ENCODE measurements around the gene METTL3. TPM values are rescaled to one million over a fixed set of nuclear protein-coding genes. Genes with fewer than 3 reads are reported as not detected.

METTL3 gene
- total and polyA plus RNA-seq, 2 of the 4 experiments (the other 2 are of a cell fraction), result 90.6 to 109 TPM

- DNase-seq (peak; percentile 100), ATAC-seq (ENCODE audit: low read depth) (peak; percentile 99)
- Histone ChIP-seq H4K5ac (ENCODE audit: low read depth, low read length) (peak within 1 kb of the TSS; percentile 92), H4K20me1 (ENCODE audit: insufficient read depth, low read length) (no peaks in the 10 kb centered on the region; the same call in none of the 2 replicates), H3K9ac (ENCODE audit: low read depth, low read length) (peak within 1 kb of the TSS; percentile 94), H3K36me3 (ENCODE audit: control insufficient read depth, insufficient read depth, low read length) (peaks cover 2% of the 10 kb centered on the region), H3K4ac (ENCODE audit: low read depth, low read length) (peak within 1 kb of the TSS; percentile 98), H3K23ac (ENCODE audit: low read depth, low read length) (peak within 1 kb of the TSS; percentile 97), H3K14ac (replicated peaks; ENCODE audit: low read depth, low read length) (peak within 1 kb of the TSS; percentile 99), H3K27me3 (ENCODE audit: control insufficient read depth, insufficient read depth, low read length) (no peaks in the 10 kb centered on the region), H2AK5ac (ENCODE audit: low read depth, low read length) (peak within 1 kb of the TSS; percentile 98), H4K8ac (ENCODE audit: low read depth in 2 of 2, low read length in 2 of 2) (peak within 1 kb of the TSS; percentile 98 to 100), H3K4me2 (ENCODE audit: low read depth, low read length) (peak within 1 kb of the TSS; percentile 78), H3K79me1 (ENCODE audit: low read depth in 1 of 2, low read length in 2 of 2) (peaks cover 6 to 25% of the 10 kb centered on the region in 2 experiments; a peak in 3 of 4 replicates), H3K4me1 (ENCODE audit: control insufficient read depth, insufficient read depth, low read length) (no peaks in the 10 kb centered on the region; the same call in 1 of the 2 replicates), H2BK120ac (ENCODE audit: low read depth, low read length) (peak within 1 kb of the TSS; percentile 78), H2AK9ac (replicated peaks; ENCODE audit: low read depth, low read length, poor library complexity) (peak within 1 kb of the TSS; percentile 95), H2AFZ (replicated peaks; ENCODE audit: low read length, poor library complexity) (peak within 1 kb of the TSS; percentile 99), H2BK20ac (ENCODE audit: low read depth, low read length) (0 out of 2 replicates have a peak within 1 kb of the TSS, but pooled peaks have one; percentile 17), H3K9me3 (ENCODE audit: control insufficient read depth, insufficient read depth, low read length) (no peaks in the 10 kb centered on the region), H3K27ac (ENCODE audit: insufficient read depth, low read length) (peak within 1 kb of the TSS; percentile 94), H3K18ac (ENCODE audit: low read depth, low read length) (peak within 1 kb of the TSS; percentile 88), H2BK5ac (ENCODE audit: low read depth, low read length, poor library complexity, severe bottlenecking) (peak within 1 kb of the TSS; percentile 94), H3K9me1 (ENCODE audit: insufficient read depth, low read length) (no peaks in the 10 kb centered on the region; the same call in 1 of the 2 replicates), H2BK15ac (ENCODE audit: low read depth, low read length) (peak within 1 kb of the TSS; percentile 63; the same call in 1 of the 3 replicates), H4K91ac (ENCODE audit: insufficient read depth, low read depth, low read length) (peak within 1 kb of the TSS; percentile 99), H3K56ac (ENCODE audit: extremely low read depth, insufficient read depth, low read length) (peak within 1 kb of the TSS; percentile 97), H3K4me3 (ENCODE audit: insufficient read depth, low read depth, low read length) (peak within 1 kb of the TSS; percentile 81)
- dilution Hi-C loops (cut with HindIII; ENCODE audit: low sequenced_read_pairs, unreplicated experiment), result no loop called here
- 0% methylated on average over 4 of the region's 36 CpGs; no CpG with 5 or more reads in 1 of the 2 experiments for WGBS, 2 experiments (ENCODE audit: extremely low coverage in 2 of 2, insufficient read length in 1 of 2)
- in situ Hi-C loops (cut with MboI; ENCODE audit: low sequenced_read_pairs), result no loop called here
- intact Hi-C loops (cut with micrococcal nuclease), result loop anchor here (1.0 to 5.0 kb wide), 4 partner anchors 19 to 256 kb away; partner anchors contain the start of gene TOX4
- BruUV-seq (replicated peaks), result no TSS peak
- POLR2A ChIA-PET (ENCODE audit: unreplicated experiment), result interaction anchor here (0.9 to 1.0 kb wide), 2 partner anchors 12 to 20 kb away, joined by 3 read pairs; no protein-coding TSS in a partner anchor
- CTCF ChIA-PET, result interaction anchor here (0.5 to 1.8 kb wide), 7 partner anchors 10 to 337 kb away, joined by 3 to 8 read pairs (median 3); no protein-coding TSS in a partner anchor
- TF ChIP-seq USF2 (IDR thresholded peaks at IDR 0.05; ENCODE audit: low read depth, low read length), result peak; percentile 24; the same call in 1 of the 2 replicates
- TF ChIP-seq MXI1 (IDR thresholded peaks at IDR 0.05; ENCODE audit: borderline replicate concordance, low read depth, low read length), result peak; percentile 89; the same call in 1 of the 2 replicates
- TF ChIP-seq MAZ (IDR thresholded peaks at IDR 0.05; ENCODE audit: borderline replicate concordance, low read depth, low read length), result peak; percentile 75; the same call in 1 of the 2 replicates
- TF ChIP-seq MAFK (IDR thresholded peaks at IDR 0.05; ENCODE audit: low read depth, low read length), result no peak
- TF ChIP-seq RFX5 (IDR thresholded peaks at IDR 0.05; ENCODE audit: low read depth, low read length), result no peak
- TF ChIP-seq RCOR1 (IDR thresholded peaks at IDR 0.05; ENCODE audit: insufficient replicate concordance, low read length), result no peak
- no peak for TF ChIP-seq NFE2L2 (IDR thresholded peaks at IDR 0.05; ENCODE audit: low read depth, low read length)
- TF ChIP-seq ELK1 (IDR thresholded peaks at IDR 0.05; ENCODE audit: borderline replicate concordance, low read depth, low read length), result no peak
- no peak for TF ChIP-seq CEBPB (IDR thresholded peaks at IDR 0.05; ENCODE audit: low read depth, low read length)
- TF ChIP-seq POLR2A (IDR thresholded peaks at IDR 0.05; ENCODE audit: low read depth, low read length), result peak; percentile 67
- TF ChIP-seq CTCF (conservative IDR thresholded peaks at IDR 0.05; ENCODE audit: low read depth, low read length), result peak; percentile 82
- peak; percentile 18 for TF ChIP-seq SMC3 (IDR thresholded peaks at IDR 0.05; ENCODE audit: low read depth, low read length)
- no peak for TF ChIP-seq BHLHE40 (IDR thresholded peaks at IDR 0.05; ENCODE audit: low read depth, low read length)
Observed at GRCh38 chr14:21455912-21456667, 55.0 kb downstream of the METTL3 start, which contains the start of gene CHD8. CHD8 (minus strand) TSS chr14:21456123; CDS start chr14:21431643, 24,480 bp downstream.
